Erythroblast (primary cell): ENCODE measurements around the gene ANKRD2.
A peak's percentile ranks its signal among the peaks of the same experiment; 100 is the strongest.
"Not testable (repeated sequence)": the region's sequence is repeated elsewhere in the genome, so short reads cannot be mapped to it uniquely, and the experiment has no call there.

Experiments
- DNase-seq, 2 experiments: peaks; one replicate each; lab custom pipeline; 2025; lab: John Stamatoyannopoulos, UW
- GATA1 ChIP-seq: IDR thresholded peaks from 2 replicates; pipeline ENCODE4 v1.6.1; 2011; ENCODE audit warnings: low read depth, mild to moderate bottlenecking, control low read depth, low read length, moderate library complexity
- POLR2A ChIP-seq: IDR thresholded peaks from 2 replicates; pipeline ENCODE4 v1.6.1; 2011; ENCODE audit warnings: mild to moderate bottlenecking, low read length

ANKRD2 gene

DNA sequence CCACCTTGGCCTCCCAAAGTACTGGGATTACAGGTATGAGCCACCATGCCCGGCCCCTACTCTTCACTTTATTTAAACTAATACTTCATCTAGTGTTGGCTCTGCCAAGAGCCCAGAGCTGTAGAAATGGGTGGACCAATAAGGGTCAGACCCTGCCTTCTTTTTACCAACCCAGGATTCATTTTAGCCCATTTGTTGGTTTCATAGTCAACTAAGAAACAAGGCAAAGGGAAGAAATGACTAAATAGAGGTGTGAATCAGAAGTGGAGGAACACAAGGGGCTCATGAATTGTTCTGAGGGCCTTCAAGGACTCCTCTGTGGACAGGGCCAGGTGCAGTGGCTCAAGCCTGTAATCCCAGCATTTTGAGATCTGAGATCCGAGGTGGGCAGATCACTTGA lies 1.1 kb downstream of the ANKRD2 start:
- TF ChIP-seq POLR2A (no peak), GATA1 (no peak)

DNA sequence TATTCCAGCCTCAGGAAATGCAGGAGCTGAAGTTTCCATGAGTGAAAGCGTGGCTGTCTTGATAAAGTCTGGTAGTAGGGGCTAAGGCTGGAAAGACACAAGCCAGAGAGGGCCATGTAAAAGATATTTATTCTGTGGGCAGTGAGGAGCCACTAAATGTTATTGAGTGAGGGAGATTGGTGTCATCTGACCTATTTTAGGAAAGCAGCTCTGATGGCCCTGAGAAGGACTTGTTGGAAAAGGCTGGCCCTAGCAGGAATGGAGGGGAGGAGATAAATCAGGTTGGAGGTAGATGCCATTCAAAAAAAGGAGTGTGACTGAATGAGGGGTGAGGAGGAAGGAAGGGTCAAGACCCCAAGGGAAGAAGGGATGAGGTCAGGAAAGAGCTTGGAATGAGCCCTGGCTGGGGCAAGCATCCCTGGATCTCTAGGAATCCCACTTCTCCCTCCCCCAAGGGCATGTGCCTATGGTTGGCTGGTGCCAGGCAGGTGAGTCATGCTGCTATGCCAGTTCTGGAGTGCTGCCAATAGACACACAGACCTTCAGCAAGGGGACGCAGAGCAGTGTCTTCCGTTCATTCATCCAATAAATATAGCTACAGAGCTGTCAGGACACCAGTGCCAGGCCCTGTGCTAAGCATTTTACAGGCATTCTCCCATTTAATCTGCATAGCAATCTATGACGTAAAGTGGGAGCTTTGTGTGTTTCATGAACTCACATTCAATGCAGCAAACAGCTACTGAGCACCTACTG lies 2.0 kb downstream of the ANKRD2 start:
- peak in 1 of 2 experiments; percentile 19 for DNase-seq
- TF ChIP-seq POLR2A (no peak), GATA1 (no peak)

More for the DNA sequence above, 1.1 kb downstream of the ANKRD2 start:
- no peak for DNase-seq

GRCh38 chr10:97575127-97575668 lies 2.6 kb downstream of the ANKRD2 start:
- no peak for TF ChIP-seq POLR2A
- TF ChIP-seq GATA1: no peak
- DNase-seq: no peak

DNA sequence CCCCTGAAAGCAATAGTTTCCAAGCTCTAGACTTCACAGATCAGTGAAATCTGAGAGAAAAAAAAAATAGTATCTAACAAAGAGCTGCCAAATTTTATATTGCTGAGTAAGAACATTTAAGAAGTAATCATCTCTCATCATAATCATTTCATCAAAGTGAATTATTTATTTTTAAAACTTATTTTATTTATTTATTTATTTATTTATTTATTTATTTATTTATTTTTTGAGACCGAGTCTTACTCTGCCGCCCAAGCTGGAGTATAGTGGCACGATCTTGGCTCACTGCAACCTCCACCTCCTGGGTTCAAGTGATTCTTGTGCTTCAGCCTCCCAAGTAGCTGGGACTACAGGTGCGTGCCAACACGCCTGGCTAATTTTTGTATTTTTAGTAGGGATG lies 3.9 kb downstream of the ANKRD2 start:
- DNase-seq: not testable (repeated sequence)

DNA sequence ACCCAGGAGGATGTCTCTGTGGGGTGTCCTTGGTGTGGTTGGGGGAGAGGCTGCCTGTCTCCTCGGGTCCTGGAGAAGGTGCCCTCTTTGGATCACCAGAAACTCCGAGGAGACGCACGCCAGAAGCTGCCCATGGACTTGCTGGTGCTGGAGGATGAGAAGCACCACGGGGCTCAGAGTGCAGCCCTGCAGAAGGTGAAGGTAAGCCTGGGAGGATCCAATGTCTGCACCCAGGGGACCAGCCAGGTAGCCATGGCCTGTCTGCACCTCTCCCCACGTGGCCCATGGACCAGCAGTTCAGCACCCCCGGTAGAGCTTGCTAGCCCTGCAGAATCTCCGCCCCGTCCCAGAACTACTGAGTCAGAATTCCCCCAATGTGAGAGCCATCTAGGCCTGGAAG lies 5.1 kb downstream of the ANKRD2 start:
- no peak for TF ChIP-seq GATA1
- TF ChIP-seq POLR2A: no peak
- no peak for DNase-seq

- no peak for TF ChIP-seq GATA1
- no peak for TF ChIP-seq POLR2A
- no peak for DNase-seq
Measured at GRCh38 chr10:97578171-97578844, 5.7 kb downstream of the ANKRD2 start.

- TF ChIP-seq POLR2A (no peak), GATA1 (no peak)
- DNase-seq: no peak
Measured at GRCh38 chr10:97580421-97581367, 8.1 kb downstream of the ANKRD2 start.

DNA sequence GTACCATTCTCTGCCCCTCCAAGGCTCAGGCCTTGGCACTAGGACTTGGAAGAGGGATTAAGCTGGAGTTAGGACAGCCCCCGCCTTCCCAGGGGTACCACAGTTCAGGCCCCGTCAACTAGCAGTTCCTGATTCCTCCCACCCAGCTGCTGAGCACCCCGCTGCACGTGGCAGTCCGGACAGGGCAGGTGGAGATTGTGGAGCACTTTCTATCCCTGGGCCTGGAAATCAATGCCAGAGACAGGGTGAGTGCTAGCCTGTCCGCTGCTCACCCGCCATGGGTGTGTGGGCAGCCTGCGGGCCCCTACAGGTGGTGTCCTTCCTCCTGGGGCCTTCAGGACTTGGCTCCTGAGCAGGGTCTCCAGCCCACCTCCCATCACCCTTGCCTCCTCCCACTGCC lies 9.6 kb downstream of the ANKRD2 start:
- no peak for DNase-seq
- TF ChIP-seq GATA1 (no peak), POLR2A (no peak)

DNA sequence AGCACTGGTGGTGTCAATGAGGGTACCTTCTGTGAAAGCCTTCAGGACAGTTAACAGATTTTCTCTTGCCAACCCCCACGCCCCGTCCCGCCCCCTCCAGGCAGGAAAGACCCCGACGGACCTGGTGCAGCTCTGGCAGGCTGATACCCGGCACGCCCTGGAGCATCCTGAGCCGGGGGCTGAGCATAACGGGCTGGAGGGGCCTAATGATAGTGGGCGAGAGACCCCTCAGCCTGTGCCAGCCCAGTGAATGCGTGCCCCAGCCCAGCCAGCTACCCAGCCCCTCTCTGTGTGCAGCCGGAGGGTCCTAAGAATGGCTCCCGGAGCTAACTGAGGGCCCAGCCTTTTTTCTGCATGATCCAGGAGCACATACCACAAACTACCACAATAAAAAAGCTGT lies 10.9 kb downstream of the ANKRD2 start:
- DNase-seq: no peak
- TF ChIP-seq POLR2A (no peak), GATA1 (no peak)

GRCh38 chr10:97584060-97584797 lies 11.7 kb downstream of the ANKRD2 start, which contains the start of gene HOGA1:
Gene HOGA1 (plus strand): TSS chr10:97584389. CDS start chr10:97584704, 315 bp downstream.
- DNase-seq: no peak
- TF ChIP-seq POLR2A (no peak), GATA1 (no peak)

DNA sequence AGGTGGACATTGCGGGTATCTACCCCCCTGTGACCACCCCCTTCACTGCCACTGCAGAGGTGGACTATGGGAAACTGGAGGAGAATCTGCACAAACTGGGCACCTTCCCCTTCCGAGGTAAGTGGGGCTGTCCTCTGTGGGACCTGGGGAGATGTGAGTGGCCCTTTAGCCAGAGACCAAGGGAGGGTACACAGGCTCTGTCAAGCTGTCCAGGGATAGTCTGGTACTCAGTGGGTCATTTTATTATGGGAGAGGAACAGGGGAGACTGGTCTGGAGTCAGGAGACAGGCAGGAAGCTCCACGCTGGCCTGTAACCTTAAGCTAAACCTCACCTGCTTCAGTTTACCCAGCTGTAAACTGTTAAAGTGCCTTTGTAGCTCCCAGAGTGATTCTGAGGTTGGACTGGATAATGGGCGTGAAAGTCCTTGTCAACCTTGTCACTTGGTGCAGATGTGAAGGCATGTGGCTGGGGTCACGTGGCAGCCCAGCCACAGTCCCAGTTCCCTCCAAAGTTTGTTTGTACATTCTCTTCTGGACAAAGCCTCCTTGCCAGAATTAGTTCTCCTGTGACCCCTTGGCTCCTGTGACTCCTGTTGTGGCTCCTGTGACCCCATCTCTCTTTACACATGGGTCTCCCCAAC lies 12.3 kb downstream of the ANKRD2 start:
- no peak for DNase-seq

DNA sequence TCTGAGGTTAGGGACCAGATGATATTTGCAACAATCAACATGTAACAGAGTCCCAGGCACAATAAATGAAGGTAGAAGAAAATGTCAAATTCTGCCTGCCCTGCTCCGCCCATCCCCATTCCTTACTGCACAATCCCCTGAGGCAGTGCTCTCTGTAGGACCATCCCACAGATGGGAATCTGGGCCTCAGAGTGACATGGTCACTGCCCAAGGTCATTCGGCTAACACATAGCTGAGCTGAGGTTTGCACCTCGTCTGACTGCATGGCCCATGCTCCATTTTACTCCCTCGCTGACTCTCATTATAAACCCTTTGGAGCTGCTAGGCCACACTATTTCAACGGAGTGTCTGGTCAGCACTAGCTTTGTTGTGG lies 12.8 kb downstream of the ANKRD2 start:
- no peak for TF ChIP-seq GATA1
- TF ChIP-seq POLR2A: no peak
- DNase-seq: no peak

More for the DNA sequence above, 12.3 kb downstream of the ANKRD2 start:
- no peak for TF ChIP-seq POLR2A
